MM.1S (cell line): ENCODE results near the gene GRXCR2.

ENCODE experiments used
- DNase-seq: peaks from one replicate; pipeline ENCODE4 v3.0.0-alpha.2; 2015
- H2AFZ ChIP-seq: fragments of 300-600 bp; sonication (generic); 2 replicates; pipeline ENCODE4 v1.6.0; 2016; ENCODE audit warnings: antibody characterized with exemption, low read length
- H3F3A ChIP-seq: fragments of 300-600 bp; sonication (generic); 2 replicates; pipeline ENCODE4 v1.6.1; 2016; ENCODE audit warnings: mild to moderate bottlenecking, antibody characterized with exemption, low read length, moderate library complexity, mixed read lengths; ENCODE audit not compliant: insufficient read depth
- H3K27ac ChIP-seq: fragments of 300-600 bp; sonication (generic); 2 replicates; pipeline ENCODE4 v1.5.1; 2016; ENCODE audit warnings: mild to moderate bottlenecking, low read length
- H3K27me3 ChIP-seq: fragments of 300-600 bp; sonication (generic); replicated peaks from 2 replicates; pipeline ENCODE4 v1.6.0; 2016; ENCODE audit warnings: low read length; ENCODE audit not compliant: insufficient read depth
- H3K36me3 ChIP-seq: fragments of 300-600 bp; sonication (generic); replicated peaks from 2 replicates; pipeline ENCODE4 v1.6.1; 2016; ENCODE audit warnings: mild to moderate bottlenecking, low read length, mixed read lengths; ENCODE audit not compliant: insufficient read depth
- H3K4me1 ChIP-seq: fragments of 300-600 bp; sonication (generic); 2 replicates; pipeline ENCODE4 v1.6.1; 2016; ENCODE audit warnings: low read length, mixed read lengths
- H3K4me2 ChIP-seq: fragments of 300-600 bp; sonication (generic); 2 replicates; pipeline ENCODE4 v1.6.0; 2016; ENCODE audit warnings: low read depth, low read length
- H3K4me3 ChIP-seq: fragments of 300-600 bp; sonication (generic); 2 replicates; pipeline ENCODE4 v1.5.1; 2016; ENCODE audit warnings: low read length, mixed read lengths
- H3K79me2 ChIP-seq: fragments of 300-600 bp; sonication (generic); 2 replicates; pipeline ENCODE4 v1.6.1; 2016; ENCODE audit warnings: mixed run types, low read length, mixed read lengths
- H3K9ac ChIP-seq: fragments of 300-600 bp; sonication (generic); 2 replicates; pipeline ENCODE4 v1.6.1; 2016; ENCODE audit warnings: low read length, mixed read lengths
- H3K9me2 ChIP-seq: fragments of 300-600 bp; sonication (generic); replicated peaks from 2 replicates; pipeline ENCODE4 v1.6.1; 2016; ENCODE audit warnings: mild to moderate bottlenecking, low read length, mixed read lengths; ENCODE audit not compliant: insufficient read depth
- H3K9me3 ChIP-seq: fragments of 300-600 bp; sonication (generic); replicated peaks from 2 replicates; pipeline ENCODE4 v1.6.1; 2016; ENCODE audit warnings: mild to moderate bottlenecking, low read length, mixed read lengths; ENCODE audit not compliant: insufficient read depth
- H4K20me1 ChIP-seq: fragments of 300-600 bp; sonication (generic); 2 replicates; pipeline ENCODE4 v1.6.1; 2016; ENCODE audit warnings: mild to moderate bottlenecking, low read length, moderate library complexity, mixed read lengths; ENCODE audit not compliant: insufficient read depth
- EZH2 ChIP-seq: fragments of 300-600 bp; sonication (generic); optimal IDR thresholded peaks from 2 replicates; pipeline ENCODE3; 2017; ENCODE audit warnings: low read depth, mild to moderate bottlenecking, antibody characterized with exemption, low read length, mixed read lengths
- EZH2phosphoT487 ChIP-seq: fragments of 300-600 bp; sonication (generic); IDR thresholded peaks from 2 replicates; pipeline ENCODE4 v1.6.1; 2018; ENCODE audit warnings: antibody characterized with exemption, low read length
- TF ChIP-seq, protein P1 (sequence below): fragments of 300-600 bp; sonication (generic); IDR thresholded peaks from 2 replicates; pipeline ENCODE4 v1.5.1; 2016; ENCODE audit warnings: antibody characterized with exemption, low read length, mixed read lengths

Gene GRXCR2

DNA sequence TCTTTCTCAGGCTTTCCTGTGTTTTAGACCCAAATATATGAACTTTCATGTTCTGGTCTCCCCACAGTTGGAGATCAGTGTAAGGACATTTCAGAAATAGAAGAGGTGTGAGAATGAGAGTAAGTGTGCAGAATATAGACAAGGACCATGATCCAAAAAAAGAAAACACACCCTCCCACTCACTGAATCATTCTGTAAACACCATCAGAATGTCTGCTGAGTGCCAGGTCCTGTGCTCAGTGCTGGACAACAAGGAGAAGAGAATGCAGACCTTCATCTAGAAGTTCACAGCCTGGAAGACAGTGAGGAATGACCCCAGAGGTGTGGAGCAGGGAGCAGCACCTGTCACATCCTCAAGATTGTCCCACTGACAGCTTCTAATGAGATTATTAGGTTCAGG lies 44.5 kb upstream of the GRXCR2 start:
- no peaks in the 10 kb centered on the region for H3K4me1 ChIP-seq
- no peak overlapping the region for H3K4me2 ChIP-seq
- no peaks in the 10 kb centered on the region for H3K79me2 ChIP-seq

DNA sequence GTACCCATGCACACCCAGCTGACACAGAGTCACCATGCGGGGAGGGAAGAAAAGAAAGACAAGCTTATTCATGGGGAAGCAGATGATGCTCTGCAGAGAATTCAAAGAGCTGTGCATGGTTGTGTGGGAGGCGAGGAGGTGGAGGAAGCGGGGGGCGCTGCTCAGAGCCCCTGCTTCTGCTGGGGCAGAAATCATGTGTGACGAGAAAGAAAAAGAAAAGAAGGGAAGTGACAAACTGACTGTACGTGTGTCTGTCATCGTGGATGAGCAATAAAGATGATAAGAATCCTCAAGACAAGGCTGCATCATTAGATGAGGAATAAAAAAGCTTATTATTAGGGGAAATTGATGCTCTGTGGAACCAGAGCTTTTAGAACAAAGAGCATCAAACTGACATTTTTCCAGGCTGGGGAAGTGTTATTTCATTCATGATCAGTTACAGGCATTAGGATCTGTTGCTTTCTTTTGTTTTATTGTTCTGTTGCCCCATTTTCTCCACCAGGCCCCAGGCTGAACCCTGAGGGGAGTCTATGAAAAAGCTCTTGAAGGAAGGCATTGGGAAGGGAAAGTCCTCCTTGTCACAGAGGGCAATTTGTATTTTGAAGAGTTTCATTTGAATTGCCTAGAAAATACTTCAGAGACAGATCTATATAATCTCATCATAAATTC lies 43.3 kb upstream of the GRXCR2 start:
- Histone ChIP-seq H3K9me2 (no peaks in the 10 kb centered on the region), H2AFZ (no peak overlapping the region), H3K36me3 (no peaks in the 10 kb centered on the region), H3K9ac (no peak overlapping the region), H3K9me3 (no peaks in the 10 kb centered on the region), H3K27ac (no peak overlapping the region), H3K27me3 (no peaks in the 10 kb centered on the region), H4K20me1 (no peaks in the 10 kb centered on the region), H3K4me1 (no peaks in the 10 kb centered on the region), H3F3A (no peaks in the 10 kb centered on the region), H3K4me3 (no peak overlapping the region), H3K4me2 (no peak overlapping the region), H3K79me2 (no peaks in the 10 kb centered on the region)
- no peak for TF ChIP-seq EZH2
- no peak for TF ChIP-seq EZH2phosphoT487
- TF ChIP-seq, protein P1, sequence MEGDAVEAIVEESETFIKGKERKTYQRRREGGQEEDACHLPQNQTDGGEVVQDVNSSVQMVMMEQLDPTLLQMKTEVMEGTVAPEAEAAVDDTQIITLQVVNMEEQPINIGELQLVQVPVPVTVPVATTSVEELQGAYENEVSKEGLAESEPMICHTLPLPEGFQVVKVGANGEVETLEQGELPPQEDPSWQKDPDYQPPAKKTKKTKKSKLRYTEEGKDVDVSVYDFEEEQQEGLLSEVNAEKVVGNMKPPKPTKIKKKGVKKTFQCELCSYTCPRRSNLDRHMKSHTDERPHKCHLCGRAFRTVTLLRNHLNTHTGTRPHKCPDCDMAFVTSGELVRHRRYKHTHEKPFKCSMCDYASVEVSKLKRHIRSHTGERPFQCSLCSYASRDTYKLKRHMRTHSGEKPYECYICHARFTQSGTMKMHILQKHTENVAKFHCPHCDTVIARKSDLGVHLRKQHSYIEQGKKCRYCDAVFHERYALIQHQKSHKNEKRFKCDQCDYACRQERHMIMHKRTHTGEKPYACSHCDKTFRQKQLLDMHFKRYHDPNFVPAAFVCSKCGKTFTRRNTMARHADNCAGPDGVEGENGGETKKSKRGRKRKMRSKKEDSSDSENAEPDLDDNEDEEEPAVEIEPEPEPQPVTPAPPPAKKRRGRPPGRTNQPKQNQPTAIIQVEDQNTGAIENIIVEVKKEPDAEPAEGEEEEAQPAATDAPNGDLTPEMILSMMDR: no peak
- no peak for DNase-seq

More for the DNA sequence above, 44.5 kb upstream of the GRXCR2 start:
- H3K9me2 ChIP-seq: no peaks in the 10 kb centered on the region
- H3K36me3 ChIP-seq: no peaks in the 10 kb centered on the region
- H3F3A ChIP-seq: no peaks in the 10 kb centered on the region
- no peak overlapping the region for H2AFZ ChIP-seq
- H3K9ac ChIP-seq: no peak overlapping the region
- no peaks in the 10 kb centered on the region for H3K9me3 ChIP-seq
- no peaks in the 10 kb centered on the region for H4K20me1 ChIP-seq
- no peaks in the 10 kb centered on the region for H3K27me3 ChIP-seq
- H3K27ac ChIP-seq: no peak overlapping the region
- TF ChIP-seq, protein P1: no peak
- TF ChIP-seq EZH2phosphoT487 (no peak), EZH2 (no peak)
- no peak overlapping the region for H3K4me3 ChIP-seq
- DNase-seq: no peak

DNA sequence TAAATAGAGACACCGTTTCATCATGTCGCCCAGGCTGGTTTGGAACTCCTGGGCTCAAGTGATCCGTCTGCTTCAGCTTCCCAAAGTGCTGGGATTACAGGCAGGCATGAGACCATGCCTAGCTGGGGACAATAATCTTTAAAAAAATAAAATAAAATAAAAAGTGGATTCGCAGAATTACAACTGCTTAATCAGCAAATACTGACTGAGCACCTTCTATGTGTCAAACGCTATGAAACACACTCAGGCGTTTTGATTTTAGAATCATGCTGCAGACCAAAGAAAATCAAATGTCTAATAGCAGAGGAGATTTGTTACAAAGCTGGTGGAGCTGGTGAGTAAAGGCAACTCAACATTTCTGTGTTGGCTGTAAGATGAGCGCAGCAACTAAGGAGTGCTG lies 40.9 kb upstream of the GRXCR2 start:
- DNase-seq: no peak
- Histone ChIP-seq H3K36me3 (no peaks in the 10 kb centered on the region), H3F3A (no peaks in the 10 kb centered on the region), H3K27ac (no peak overlapping the region), H3K4me3 (no peak overlapping the region), H3K4me2 (no peak overlapping the region), H4K20me1 (no peaks in the 10 kb centered on the region), H3K79me2 (no peaks in the 10 kb centered on the region), H2AFZ (no peak overlapping the region), H3K9me3 (no peaks in the 10 kb centered on the region), H3K4me1 (no peaks in the 10 kb centered on the region), H3K9me2 (no peaks in the 10 kb centered on the region), H3K27me3 (no peaks in the 10 kb centered on the region), H3K9ac (no peak overlapping the region)
- no peak for TF ChIP-seq EZH2
- no peak for TF ChIP-seq EZH2phosphoT487
- TF ChIP-seq, protein P1: no peak
